NCI-H1105 (cell line): ENCODE data around the gene PFKFB2.

Experiments used
- DNase-seq: peaks from one replicate; lab custom pipeline; 2025; lab: John Stamatoyannopoulos, UW

Gene PFKFB2

DNA sequence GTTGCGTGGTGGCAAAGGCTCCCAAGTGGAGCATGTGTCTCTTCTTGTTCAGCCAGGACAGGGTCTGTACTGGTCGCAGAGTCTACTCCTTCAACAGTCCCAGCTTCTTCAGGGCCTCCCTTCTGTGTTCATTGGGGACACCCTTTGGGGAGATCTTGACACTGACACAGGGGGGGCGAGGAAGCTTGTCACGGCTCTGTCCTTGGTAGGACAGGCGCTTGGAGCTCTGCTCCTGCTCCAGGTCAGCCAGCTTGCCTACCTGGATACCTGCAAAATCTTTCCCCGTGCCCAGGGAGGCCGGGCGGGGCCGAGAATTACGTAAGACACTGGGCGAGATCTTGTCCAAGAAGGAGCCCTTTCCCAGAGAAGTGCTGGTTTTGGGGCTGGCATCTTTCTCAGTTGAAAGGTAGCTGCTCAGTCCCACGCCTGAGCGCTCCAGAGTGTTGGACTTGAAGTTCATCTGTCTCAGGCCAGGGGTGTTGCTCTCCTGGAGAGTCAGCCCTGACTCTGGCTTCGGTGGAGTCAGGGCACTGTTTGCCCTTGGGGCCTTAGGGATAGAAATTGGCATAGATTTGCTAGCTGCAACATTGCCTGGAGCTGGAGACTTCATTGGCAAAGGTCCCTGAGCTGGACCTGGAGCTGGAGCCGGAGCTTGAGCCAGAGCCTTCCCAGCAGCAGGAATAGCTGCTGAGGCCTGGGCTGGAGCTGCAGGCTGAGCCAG is 31.0 kb upstream of the PFKFB2 start:
- no peak for DNase-seq

DNA sequence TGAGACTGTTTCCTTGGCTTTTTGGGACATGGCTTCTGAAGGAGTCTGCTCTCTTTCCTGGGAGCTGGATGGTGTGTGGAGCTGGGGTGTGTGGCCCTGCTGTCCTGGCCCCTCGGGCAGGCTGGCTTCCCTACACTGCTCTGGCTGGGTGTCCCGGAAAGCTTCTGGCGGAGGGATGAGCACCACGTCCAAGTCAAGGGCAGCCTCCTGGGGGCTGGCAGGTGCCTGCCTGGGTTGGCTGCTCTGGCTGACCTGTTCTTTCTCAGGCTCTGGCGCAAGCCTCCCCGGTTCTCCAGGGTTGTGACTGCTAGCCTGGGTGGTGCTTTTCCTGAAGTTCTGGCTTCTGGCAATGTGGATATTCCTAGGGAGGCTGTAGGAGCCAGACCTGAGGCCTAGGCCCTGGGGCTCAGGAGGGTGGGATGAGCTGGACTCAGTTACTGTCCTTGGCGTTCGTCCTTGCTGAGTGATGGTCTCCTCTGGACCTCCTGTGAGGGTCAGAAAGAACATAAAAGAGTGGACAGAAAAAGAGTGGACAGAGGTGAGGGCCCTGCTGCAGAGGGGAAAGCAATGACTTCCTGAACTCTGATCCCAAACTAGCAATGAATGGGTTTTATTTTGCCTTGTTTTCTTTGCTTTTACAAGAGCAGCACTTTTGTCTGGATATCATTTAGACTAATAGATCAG is 29.9 kb upstream of the PFKFB2 start:
- no peak for DNase-seq

DNA sequence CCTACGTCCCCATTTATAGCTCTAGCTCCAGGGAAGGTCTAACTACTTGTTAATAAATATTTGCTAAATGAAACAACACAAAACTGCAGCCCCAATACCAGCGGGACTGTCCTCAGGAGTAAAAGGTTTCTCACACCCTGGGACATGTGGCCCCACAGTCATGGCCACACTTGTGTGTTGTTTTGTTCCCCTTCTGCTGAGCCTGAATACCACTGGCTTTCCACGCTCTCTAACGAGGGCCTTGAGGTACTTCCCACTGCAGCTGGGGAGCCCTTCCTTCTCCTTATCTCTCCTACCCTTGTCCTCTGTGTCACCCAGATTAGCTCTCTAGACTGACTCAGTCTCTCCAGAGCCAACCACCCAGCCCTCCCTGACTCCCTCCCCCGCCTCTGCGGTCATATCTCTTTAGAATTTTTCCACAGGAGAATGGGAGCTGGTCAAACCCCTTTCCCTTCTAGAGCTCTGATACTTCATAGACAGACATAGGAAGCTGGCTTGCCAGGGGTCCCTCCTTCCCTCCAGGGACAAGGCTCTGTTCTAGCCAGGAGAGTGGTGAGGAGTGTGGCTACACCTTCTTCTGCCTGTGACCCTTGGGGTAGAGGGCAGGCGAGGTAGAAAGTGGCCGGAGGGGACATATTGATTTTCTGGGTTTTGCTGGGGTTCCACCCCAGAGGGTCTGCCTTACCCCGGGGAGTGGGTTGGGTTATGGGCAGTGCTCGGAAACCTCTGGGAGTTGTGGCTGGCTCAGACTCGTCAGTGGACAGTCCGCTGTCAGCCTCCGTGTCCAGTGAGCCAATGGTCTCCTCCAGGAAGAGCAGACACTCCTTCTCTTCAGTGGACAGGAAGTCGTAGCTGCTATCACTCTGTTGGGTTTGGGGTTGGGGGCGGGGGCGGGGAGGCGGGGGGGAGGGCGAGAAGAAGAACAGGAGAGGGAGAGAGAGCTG is 28.6 kb upstream of the PFKFB2 start:
- DNase-seq: no peak

DNA sequence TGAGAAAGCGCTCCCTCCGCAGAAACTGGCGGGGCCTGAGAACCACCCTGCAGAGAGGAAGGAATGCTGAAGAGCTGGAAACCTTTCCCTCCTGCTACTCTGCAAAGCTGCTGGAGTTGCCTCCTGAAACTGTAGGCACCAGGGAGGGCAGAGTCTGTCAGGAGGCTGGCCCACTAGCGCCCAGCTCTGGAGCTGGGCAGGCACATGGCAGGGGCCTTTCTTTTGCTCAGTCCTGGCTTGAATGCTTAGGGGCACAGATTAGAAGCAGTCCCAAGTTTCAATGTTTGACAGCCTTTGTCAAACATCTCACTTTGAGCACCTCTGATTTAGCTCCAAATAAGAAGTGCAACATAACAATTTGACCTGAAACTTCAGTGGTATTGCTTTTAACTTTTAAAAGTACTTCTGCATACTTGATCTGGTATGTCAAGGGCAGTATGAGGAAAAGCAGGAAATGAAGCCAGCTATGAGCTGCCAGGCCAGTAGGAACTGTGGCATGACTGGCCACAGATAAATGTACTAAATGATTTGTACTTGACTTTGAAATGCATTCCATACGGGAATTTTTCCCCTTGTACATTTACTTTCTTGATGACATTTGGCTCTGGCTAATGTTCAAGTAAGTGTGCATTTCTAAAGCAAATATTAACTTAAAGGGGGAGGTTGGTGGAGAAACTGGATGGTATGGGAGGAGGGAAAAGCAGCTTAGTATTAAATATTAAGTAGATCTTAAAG is 27.8 kb upstream of the PFKFB2 start:
- DNase-seq: no peak

- no peak for DNase-seq
These were observed 27.0 kb upstream of the PFKFB2 start for GRCh38 chr1:207026104-207026534.

DNA sequence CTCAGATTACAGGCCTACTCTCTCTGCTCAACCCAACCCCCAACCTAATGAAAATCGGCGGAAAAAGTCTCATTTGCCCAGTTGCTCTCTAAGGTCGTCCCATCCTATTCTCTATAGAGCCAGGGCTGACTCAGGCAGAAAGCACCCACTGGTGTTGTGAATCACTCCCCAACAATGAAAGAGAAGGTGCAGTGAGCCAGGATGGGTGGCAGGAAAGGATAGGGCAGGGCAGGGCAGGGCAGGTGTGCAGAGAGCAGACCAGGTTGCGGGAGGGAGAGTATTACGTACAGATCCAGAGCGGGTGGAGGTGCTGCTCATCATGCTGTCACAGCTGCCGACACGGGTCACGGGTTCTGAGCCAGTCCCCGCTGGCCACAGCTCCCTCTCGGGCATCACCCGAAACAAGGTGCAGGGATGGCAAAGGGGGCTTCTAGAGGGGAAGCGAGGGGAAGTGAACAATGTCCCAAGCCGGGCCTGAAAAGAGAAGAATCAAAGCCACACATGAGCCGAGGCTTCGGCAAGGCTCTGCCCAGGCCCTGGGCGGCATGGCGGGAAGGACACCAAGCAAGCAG is 25.8 kb upstream of the PFKFB2 start:
- no peak for DNase-seq

- no peak for DNase-seq
These were observed 25.2 kb upstream of the PFKFB2 start for GRCh38 chr1:207027921-207028320.

GRCh38 chr1:207028884-207029650 is 24.0 kb upstream of the PFKFB2 start:
- DNase-seq: no peak

DNA sequence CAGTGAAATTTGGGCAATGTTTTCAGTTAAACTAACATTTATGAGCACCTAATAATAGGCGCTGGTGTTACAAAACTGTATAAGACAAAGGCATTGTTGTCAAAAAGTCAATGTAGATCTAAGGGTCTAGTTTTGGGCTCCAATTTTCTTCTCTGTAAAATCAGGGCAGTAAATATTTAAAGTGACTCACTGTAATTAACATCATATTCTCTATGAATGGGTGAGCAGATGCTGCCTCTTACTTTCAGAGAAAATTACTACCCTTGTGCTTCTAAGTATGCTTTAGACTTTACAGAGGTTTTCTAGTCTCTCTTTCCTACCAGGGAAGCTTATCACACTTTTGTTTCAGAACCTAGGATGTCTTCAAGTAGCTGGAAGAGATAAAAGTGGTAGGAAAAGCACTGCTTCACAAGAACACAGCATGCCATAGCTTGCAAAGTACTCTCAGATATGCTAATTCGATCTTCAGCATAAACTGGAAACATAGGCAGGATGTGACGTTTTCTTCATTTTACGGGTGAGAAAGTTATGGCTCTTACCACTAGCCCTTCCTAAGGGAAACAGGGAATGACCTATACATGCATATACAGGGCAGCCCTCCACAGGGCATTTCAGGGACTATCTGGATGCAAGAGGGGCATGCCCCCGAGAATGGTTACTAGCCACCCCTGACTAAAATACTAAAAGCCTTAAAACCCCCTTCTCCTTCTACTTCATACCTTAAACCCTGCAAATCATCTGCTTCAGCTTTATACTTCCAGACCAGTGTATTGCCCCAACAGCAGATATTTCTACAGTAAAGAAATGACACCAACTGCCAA is 23.2 kb upstream of the PFKFB2 start:
- DNase-seq: peak; percentile 8

DNA sequence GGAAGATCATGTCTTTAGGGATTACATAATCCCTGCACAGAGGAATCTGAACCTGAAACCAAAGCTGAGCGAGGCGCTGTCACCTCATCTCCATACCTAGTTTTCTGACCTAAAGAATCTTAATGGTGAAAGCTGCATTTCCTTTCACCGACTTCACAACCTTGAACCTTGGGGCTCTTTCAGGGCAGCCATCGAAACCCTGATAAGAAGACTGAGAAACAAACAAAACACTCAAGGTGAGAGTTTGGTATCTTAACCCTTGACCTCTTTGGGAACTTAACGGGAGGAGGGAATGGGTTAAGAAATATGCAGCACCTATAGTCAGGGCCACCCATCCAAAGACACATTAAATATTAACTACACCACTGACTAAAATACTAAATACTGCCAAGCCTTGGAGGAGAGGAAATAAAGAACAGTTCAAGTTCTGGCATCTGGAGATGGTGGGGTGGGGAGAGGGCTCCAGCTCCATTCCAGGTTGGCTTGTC is 22.5 kb upstream of the PFKFB2 start:
- DNase-seq: no peak

DNA sequence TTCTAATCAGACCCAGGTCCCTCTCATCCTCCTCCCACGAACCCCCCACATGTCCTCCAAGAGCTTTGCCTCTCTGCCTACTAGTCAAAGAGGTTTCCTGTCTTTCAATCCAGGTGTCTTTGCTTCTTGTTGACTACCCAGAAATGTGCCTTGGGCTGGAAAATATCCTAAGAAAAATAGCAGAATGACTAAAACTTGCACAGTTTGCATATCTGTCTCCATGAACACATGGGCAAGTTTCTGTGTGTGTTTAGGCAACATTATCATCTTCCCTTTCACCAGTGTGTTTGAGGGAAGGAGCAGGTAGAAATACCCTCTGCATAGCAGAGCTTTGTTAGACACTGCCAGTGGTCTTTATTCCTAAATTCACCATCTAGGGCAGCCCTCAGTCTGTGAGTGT is 22.1 kb upstream of the PFKFB2 start:
- no peak for DNase-seq

DNA sequence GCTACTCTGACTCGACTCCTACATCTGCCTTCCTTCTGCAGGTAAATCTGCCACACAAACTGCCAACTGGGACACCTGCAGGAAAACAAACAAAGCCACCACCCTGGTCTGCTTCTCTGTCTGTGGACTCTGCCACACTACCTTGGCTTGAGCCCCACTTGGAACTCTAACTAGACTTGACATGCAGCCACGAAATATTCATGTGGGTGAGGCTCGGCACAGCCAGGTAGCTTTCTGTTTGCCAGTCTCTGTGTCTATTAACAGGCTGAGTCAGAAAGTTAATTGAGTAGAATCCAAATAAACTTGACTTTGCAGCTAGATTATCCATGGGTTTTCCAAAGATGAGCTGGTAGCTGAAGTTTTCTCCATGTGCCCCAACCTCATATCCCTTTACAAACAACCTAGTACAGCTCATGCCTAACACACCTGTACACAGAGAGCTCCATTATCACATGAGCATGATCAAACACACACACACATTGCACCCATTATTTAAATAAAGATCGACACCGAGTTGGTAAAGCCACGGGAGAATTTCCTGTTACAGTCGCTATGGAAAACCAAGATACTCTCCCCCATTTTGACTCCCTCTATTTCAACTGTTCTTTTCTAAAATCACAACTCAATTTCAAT is 21.3 kb upstream of the PFKFB2 start:
- peak; percentile 13 for DNase-seq

DNA sequence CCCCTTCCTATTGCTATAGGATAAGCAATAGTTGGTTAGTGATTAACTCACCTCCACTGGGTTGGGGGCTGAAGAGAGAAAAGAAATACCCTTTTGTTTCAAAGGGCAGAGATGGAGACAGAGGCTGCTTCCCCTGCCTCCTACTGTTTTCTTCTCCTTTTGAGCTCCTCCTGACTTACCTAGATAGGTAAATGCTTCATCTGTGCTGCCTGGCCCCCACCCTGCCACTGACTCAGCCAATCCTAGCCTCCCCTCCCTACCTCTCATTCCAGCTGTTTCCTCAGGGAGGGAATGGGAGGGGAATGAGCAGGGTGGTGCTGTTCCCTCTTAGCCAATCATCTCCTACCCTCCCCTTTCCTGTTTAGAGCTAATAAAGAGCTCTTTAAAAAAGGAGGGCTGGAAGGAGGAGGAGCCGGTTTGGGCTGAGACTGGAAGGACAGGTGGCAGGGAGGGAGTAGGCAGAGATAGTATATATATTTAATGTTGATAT is 20.5 kb upstream of the PFKFB2 start, which contains the start of gene C1orf116:
Gene C1orf116, minus strand, starts transcription at position 229 of the 490 bp plus-strand sequence. CDS start 5,158 bp downstream, outside the sequence.
- peak; percentile 85 for DNase-seq

GRCh38 chr1:207033302-207033701 is 19.8 kb upstream of the PFKFB2 start:
- DNase-seq: no peak

DNA sequence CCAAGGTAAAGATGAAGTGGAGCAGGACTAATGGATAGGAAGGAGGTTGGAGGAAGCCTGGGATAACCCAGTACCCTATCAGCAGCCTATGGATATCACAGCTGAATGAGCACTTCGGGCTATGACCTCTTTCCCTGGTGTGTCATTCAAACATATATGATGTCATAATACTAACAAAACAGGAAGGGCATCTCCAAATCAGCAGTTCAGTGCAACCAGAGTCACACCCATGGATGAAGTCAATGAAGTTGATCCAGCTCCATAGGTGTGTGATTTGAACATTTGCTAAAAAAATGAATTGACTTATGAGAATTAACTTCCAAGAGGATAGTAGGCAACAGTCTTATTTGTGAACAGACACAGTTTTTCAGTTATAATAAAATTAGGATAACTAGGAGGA is 18.9 kb upstream of the PFKFB2 start:
- no peak for DNase-seq

DNA sequence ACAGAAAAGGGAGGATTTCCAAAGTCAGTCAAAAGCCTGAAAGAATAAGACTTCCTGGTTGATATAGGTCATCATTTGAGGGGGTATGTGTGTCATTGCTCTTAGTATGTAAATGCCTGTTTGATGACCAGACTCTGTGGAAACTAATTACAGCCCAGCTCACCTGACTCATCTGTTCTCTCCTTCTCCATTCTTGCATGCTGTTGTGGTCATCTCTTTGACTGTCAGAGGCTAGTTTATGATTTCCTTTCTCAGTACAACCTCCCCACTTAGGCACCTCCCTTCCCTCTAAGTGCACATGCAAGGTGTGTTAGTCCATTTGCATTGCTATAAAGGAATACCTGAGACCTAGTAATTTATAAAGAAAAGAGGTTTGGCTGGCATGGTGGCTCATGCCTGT is 18.1 kb upstream of the PFKFB2 start:
- no peak for DNase-seq

DNA sequence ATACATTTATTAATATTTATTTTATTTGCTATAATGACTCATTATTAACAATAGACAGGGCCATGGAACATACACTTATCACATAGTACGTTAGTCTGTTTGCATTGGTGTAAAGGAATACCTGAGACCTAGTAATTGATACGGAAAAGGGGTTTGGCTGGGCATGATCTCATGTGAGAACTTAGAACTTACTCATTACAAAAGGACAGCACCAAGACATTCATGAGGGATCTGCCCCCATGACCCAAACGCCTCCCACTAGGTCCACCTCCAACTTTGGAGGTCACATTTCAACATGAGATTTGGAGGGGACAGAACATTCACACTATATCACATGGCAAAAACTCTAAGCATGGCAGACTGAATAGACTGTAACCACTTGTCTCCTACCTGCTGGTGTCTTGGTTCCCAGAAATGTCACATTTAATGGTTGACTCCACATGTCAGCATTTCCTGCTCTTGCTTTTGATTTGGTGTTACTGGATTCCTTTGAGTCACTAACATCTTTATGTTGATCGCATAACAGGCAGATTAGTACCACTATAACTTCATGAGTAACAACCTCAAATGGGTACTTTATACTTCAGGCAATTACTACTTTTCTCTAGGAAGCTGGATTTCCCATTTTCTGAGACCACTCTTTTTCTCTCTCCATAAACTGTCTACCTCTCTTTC is 17.1 kb upstream of the PFKFB2 start:
- DNase-seq: no peak

GRCh38 chr1:207036865-207037264 is 16.2 kb upstream of the PFKFB2 start:
- no peak for DNase-seq
